Measurements from ENCODE around the gene CERS4. TPM values are rescaled to one million over a fixed set of nuclear protein-coding genes. Genes with fewer than 3 reads are reported as not detected.

The CERS4 gene
- total and polyA plus RNA-seq, 10 of the 15 experiments (the other 5 are each of a cell fraction or from before 2014, with no cell fraction given): 0.34 to 62.1 (median 20.7) TPM

DNA sequence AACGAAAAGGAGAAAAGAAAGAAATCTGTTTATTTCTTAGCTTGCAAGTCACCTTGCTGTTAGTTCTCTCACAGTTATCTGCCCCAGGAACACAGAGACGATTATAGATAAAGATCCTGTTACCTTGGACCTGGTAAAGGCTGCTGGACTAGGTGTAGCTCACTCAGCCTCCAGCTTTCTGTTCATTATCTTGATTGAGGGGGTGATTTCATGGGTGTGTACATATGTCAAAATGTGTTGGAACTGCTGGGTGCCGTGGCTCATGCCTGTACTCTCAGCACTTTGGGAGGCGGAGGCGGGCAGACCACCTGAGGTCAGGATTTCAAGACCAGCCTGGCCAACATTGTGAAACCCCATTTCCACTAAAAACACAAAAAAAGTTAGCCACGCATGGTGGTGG, 27.9 kb downstream of the CERS4 start:
- no peaks in the 10 kb centered on the region for H3K27me3 ChIP-seq (replicated peaks in 1 of 2; ENCODE audit: control insufficient read depth in 2 of 2, insufficient read depth in 2 of 2, low read length in 1 of 2)
- in situ Hi-C loops (cut with MboI) (no loop called here), intact Hi-C loops (cut with micrococcal nuclease; ENCODE audit: unreplicated experiment) (no loop called here)
- CTCF ChIA-PET: interaction anchor here (0.5 to 1.3 kb wide), 3 partner anchors 78 to 226 kb away, joined by 3 to 5 read pairs (median 5); no protein-coding TSS in a partner anchor
- SMC1A ChIA-PET (ENCODE audit: uncharacterized antibody, unreplicated experiment): interaction anchor here (0.7 to 0.9 kb wide), 2 partner anchors 80 to 574 kb away, joined by 3 read pairs; no protein-coding TSS in a partner anchor
- WGBS (ENCODE audit: insufficient coverage, insufficient replicate concordance, low lambda C conversion rate, missing lambda C conversion rate): 100% methylated on average over 5 of the region's 6 CpGs
- no peaks in the 10 kb centered on the region for H4K20me1 ChIP-seq (ENCODE audit: control insufficient read depth, insufficient read depth)
- H2AFZ ChIP-seq (ENCODE audit: control insufficient read depth, low read depth, low read length): no peak overlapping the region
- H3K9ac ChIP-seq (ENCODE audit: control insufficient read depth, insufficient read depth, low read length): no peak overlapping the region
- RAD21 ChIA-PET (ENCODE audit: unreplicated experiment): interaction anchor here (1.1 kb wide), 1 partner anchor 40 kb away, joined by 3 read pairs; no protein-coding TSS in a partner anchor
- no peak overlapping the region for H3K4me2 ChIP-seq (ENCODE audit: control insufficient read depth, insufficient read depth)
- peaks cover 13% of the 10 kb centered on the region for H3K4me1 ChIP-seq (ENCODE audit: control insufficient read depth, insufficient read depth, low read length)
- H3K36me3 ChIP-seq (ENCODE audit: control insufficient read depth in 2 of 2, insufficient read depth in 2 of 2, low read length in 1 of 2): peaks cover 2% of the 10 kb centered on the region in 2 experiments; a peak in 3 of 4 replicates
- no peak overlapping the region for H3K4me3 ChIP-seq
- FAIRE-seq: no peak
- no peak for TF ChIP-seq NR2C2 (IDR thresholded peaks at IDR 0.05; ENCODE audit: borderline replicate concordance, control insufficient read depth, insufficient read length, low read depth)
- TF ChIP-seq EZH2 (IDR thresholded peaks at IDR 0.05; ENCODE audit: borderline replicate concordance, control insufficient read depth, low read depth, low read length): no peak
- ATAC-seq: no peak
- no peak overlapping the region for H3K27ac ChIP-seq (ENCODE audit: control insufficient read depth, insufficient read depth)
- DNase-seq (ENCODE audit: low read depth, low spot score): no peak
- H3K9me3 ChIP-seq (replicated peaks; ENCODE audit: control insufficient read depth, insufficient read depth, low read length): peaks cover 10% of the 10 kb centered on the region; the same call in 2 of the 3 replicates
- no peaks in the 10 kb centered on the region; the same call in 1 of the 2 replicates for H3K79me2 ChIP-seq (ENCODE audit: control insufficient read depth, insufficient read depth, low read length)
- no TSS peak for BruUV-seq (replicated peaks)
- POLR2A ChIA-PET: interaction anchor here (0.6 to 0.7 kb wide), 4 partner anchors 58 to 254 kb away, joined by 3 to 9 read pairs (median 4); no protein-coding TSS in a partner anchor

DNA sequence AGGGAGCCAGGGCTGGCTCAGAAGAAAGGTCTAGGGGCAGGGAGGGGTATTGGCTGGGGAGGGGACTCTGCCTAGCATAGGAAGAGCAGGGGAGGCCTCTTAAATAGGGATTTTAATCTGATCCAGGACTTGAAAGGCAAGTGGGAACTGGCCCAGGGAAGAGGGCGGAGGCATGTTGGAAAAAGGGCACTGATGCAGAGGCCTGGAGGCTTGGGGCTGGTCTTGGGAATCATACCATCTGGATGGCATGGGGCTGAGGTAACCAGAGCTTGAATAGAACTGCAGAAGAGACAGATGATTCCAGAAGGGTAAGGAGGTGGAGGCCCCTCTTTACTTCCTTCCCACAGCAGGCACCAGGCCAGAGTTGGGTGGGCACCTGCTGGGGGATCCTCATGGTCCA, 29.1 kb downstream of the CERS4 start:
- ChIA-PET CTCF (no interaction called here), RAD21 (ENCODE audit: unreplicated experiment) (interaction anchor here (1.7 kb wide), 1 partner anchor 27 kb away, joined by 6 read pairs; no protein-coding TSS in a partner anchor)
- H2AFZ ChIP-seq (ENCODE audit: control insufficient read depth, low read depth, low read length): no peak overlapping the region

More for the DNA sequence above, 29.1 kb downstream of the CERS4 start:
- SMC1A ChIA-PET (ENCODE audit: uncharacterized antibody, unreplicated experiment): interaction anchor here (2.3 kb wide), 1 partner anchor 28 kb away, joined by 6 read pairs; the partner anchor contains the start of gene CERS4
- DNase-seq (ENCODE audit: low read depth, low spot score) (no peak), ATAC-seq (no peak), FAIRE-seq (no peak)
- no peaks in the 10 kb centered on the region; the same call in 1 of the 2 replicates for H3K79me2 ChIP-seq (ENCODE audit: control insufficient read depth, insufficient read depth, low read length)
- H3K4me3 ChIP-seq: no peak overlapping the region
- H3K4me1 ChIP-seq (ENCODE audit: control insufficient read depth, insufficient read depth, low read length): peaks cover 13% of the 10 kb centered on the region
- no peak overlapping the region for H3K4me2 ChIP-seq (ENCODE audit: control insufficient read depth, insufficient read depth)
- 100% methylated on average over 1 of the region's 1 CpG for WGBS (ENCODE audit: insufficient coverage, insufficient replicate concordance, low lambda C conversion rate, missing lambda C conversion rate)
- BruUV-seq (replicated peaks): no TSS peak
- H3K9ac ChIP-seq (ENCODE audit: control insufficient read depth, insufficient read depth, low read length): no peak overlapping the region
- intact Hi-C loops (cut with micrococcal nuclease; ENCODE audit: unreplicated experiment): no loop called here
- H3K9me3 ChIP-seq (replicated peaks; ENCODE audit: control insufficient read depth, insufficient read depth, low read length): peaks cover 22% of the 10 kb centered on the region
- H3K27me3 ChIP-seq (replicated peaks in 1 of 2; ENCODE audit: control insufficient read depth in 2 of 2, insufficient read depth in 2 of 2, low read length in 1 of 2): no peaks in the 10 kb centered on the region
- POLR2A ChIA-PET: no interaction called here
- H4K20me1 ChIP-seq (ENCODE audit: control insufficient read depth, insufficient read depth): no peaks in the 10 kb centered on the region
- in situ Hi-C loops (cut with MboI): no loop called here
- H3K27ac ChIP-seq (ENCODE audit: control insufficient read depth, insufficient read depth): no peak overlapping the region
- peaks cover 2 to 3% of the 10 kb centered on the region in 2 experiments for H3K36me3 ChIP-seq (ENCODE audit: control insufficient read depth in 2 of 2, insufficient read depth in 2 of 2, low read length in 1 of 2)
- TF ChIP-seq IKZF1 (conservative IDR thresholded peaks at IDR 0.05): no peak
- TF ChIP-seq, protein P1, sequence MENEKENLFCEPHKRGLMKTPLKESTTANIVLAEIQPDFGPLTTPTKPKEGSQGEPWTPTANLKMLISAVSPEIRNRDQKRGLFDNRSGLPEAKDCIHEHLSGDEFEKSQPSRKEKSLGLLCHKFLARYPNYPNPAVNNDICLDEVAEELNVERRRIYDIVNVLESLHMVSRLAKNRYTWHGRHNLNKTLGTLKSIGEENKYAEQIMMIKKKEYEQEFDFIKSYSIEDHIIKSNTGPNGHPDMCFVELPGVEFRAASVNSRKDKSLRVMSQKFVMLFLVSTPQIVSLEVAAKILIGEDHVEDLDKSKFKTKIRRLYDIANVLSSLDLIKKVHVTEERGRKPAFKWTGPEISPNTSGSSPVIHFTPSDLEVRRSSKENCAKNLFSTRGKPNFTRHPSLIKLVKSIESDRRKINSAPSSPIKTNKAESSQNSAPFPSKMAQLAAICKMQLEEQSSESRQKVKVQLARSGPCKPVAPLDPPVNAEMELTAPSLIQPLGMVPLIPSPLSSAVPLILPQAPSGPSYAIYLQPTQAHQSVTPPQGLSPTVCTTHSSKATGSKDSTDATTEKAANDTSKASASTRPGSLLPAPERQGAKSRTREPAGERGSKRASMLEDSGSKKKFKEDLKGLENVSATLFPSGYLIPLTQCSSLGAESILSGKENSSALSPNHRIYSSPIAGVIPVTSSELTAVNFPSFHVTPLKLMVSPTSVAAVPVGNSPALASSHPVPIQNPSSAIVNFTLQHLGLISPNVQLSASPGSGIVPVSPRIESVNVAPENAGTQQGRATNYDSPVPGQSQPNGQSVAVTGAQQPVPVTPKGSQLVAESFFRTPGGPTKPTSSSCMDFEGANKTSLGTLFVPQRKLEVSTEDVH (IDR thresholded peaks at IDR 0.05; ENCODE audit: low read depth, partially characterized antibody): no peak
- TF ChIP-seq, protein P2, sequence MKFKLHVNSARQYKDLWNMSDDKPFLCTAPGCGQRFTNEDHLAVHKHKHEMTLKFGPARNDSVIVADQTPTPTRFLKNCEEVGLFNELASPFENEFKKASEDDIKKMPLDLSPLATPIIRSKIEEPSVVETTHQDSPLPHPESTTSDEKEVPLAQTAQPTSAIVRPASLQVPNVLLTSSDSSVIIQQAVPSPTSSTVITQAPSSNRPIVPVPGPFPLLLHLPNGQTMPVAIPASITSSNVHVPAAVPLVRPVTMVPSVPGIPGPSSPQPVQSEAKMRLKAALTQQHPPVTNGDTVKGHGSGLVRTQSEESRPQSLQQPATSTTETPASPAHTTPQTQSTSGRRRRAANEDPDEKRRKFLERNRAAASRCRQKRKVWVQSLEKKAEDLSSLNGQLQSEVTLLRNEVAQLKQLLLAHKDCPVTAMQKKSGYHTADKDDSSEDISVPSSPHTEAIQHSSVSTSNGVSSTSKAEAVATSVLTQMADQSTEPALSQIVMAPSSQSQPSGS (IDR thresholded peaks at IDR 0.05; ENCODE audit: low read length): no peak
- TF ChIP-seq RBBP5 (conservative IDR thresholded peaks at IDR 0.05): no peak
- TF ChIP-seq, protein P3, sequence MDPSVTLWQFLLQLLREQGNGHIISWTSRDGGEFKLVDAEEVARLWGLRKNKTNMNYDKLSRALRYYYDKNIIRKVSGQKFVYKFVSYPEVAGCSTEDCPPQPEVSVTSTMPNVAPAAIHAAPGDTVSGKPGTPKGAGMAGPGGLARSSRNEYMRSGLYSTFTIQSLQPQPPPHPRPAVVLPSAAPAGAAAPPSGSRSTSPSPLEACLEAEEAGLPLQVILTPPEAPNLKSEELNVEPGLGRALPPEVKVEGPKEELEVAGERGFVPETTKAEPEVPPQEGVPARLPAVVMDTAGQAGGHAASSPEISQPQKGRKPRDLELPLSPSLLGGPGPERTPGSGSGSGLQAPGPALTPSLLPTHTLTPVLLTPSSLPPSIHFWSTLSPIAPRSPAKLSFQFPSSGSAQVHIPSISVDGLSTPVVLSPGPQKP (IDR thresholded peaks at IDR 0.05; ENCODE audit: low read depth, low read length): no peak
- no peak for TF ChIP-seq FOS (IDR thresholded peaks at IDR 0.05; ENCODE audit: borderline replicate concordance, extremely low read depth, insufficient read length)
